Measurements from ENCODE around the gene CENPT.

Gene CENPT

DNA sequence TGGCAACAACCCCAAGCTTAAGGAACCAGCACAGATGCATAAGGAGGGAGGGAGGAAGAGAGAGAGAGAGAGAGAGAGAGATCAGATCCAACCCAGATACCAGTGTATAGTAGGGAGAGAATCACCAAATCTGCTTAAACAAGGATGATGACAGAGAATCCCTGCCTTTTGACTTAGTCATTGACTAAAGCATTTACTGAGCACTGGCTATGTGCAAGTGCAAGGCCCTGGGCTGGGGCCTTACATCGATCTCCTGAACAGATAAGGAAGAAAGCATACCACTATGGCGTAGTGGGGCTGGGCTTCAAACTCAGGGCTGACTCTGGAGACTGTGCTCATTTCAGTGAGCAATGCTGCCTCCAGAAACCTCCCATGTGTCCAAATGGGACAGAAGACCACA is 25.0 kb downstream of the CENPT start:
- no peak overlapping the region for H3K27ac ChIP-seq
- TF ChIP-seq, protein P1, sequence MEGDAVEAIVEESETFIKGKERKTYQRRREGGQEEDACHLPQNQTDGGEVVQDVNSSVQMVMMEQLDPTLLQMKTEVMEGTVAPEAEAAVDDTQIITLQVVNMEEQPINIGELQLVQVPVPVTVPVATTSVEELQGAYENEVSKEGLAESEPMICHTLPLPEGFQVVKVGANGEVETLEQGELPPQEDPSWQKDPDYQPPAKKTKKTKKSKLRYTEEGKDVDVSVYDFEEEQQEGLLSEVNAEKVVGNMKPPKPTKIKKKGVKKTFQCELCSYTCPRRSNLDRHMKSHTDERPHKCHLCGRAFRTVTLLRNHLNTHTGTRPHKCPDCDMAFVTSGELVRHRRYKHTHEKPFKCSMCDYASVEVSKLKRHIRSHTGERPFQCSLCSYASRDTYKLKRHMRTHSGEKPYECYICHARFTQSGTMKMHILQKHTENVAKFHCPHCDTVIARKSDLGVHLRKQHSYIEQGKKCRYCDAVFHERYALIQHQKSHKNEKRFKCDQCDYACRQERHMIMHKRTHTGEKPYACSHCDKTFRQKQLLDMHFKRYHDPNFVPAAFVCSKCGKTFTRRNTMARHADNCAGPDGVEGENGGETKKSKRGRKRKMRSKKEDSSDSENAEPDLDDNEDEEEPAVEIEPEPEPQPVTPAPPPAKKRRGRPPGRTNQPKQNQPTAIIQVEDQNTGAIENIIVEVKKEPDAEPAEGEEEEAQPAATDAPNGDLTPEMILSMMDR (conservative IDR thresholded peaks at IDR 0.05): no peak

DNA sequence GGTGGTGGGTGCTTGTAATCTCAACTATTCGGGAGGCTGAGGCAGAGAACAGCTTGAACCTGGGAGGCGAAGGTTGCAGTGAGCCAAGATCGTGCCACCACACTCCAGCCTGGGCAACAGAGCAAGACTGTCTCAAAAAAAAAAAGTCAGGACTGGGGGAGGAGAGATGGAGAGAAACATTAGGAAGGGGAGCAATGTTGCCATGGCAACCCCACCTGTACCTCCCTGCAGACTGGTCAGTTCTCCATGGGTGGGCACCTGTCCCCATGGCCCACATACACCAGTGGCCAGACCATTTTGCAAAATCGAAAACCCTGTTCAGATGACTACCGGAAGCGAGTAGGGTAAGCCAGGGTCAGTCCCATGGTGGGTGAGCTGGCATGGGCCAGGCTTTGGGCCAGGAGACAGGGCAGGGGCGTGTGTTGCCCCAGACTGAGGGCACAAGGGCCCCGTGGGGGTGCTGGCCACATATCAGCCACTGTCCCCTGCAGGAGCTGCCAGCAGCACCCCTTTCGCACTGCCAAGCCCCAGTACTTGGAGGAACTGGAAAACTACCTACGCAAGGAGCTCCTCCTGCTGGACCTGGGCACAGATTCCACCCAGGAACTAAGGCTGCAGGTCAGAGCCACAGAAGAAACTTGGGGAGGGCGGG is 26.8 kb downstream of the CENPT start:
- H3K27ac ChIP-seq: no peak overlapping the region
- TF ChIP-seq, protein P1 (conservative IDR thresholded peaks at IDR 0.05): no peak

DNA sequence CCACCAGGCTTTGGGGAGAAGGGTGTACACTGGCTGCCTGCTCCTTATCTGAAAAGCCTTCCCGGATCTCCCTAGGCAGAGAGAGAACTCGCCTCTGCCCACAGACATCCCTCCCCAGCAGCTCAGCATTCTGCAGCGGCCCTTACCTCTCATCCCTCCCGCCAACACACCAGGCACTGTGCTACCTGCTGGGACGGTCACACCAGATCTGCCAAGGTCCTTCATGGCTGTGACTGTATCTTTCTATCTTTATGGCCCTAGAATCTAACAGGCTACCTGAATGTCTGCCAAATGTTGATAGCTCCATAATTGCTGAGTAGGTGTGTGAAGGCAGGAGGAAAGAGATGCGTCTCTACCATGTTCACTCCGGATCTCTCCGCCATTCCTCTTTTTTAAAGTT is 32.9 kb downstream of the CENPT start:
- H3K27ac ChIP-seq: 0 out of 2 replicates have a peak overlapping the region, but pooled peaks have one; percentile 2
- TF ChIP-seq, protein P1 (conservative IDR thresholded peaks at IDR 0.05): no peak

DNA sequence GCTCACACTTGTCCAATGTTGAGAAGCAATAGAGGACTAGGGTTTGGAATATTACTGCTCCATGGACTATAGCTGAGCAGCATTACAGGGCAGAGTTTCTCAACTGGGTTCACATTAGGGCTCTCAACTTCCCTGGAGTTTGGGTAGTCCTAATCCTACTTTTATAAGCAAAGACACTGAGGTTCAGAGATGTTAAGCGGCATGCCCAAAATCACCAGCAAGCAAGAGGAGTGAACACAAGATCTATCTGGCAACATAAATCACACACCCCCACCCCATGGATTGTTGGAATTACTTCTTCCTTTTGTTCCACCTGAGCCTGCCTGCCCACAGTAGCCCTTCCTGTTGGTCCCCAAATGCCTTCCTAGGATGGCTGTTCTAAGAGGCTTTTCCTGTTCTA is 35.6 kb downstream of the CENPT start:
- H3K27ac ChIP-seq: no peak overlapping the region
- TF ChIP-seq, protein P1 (conservative IDR thresholded peaks at IDR 0.05): no peak

DNA sequence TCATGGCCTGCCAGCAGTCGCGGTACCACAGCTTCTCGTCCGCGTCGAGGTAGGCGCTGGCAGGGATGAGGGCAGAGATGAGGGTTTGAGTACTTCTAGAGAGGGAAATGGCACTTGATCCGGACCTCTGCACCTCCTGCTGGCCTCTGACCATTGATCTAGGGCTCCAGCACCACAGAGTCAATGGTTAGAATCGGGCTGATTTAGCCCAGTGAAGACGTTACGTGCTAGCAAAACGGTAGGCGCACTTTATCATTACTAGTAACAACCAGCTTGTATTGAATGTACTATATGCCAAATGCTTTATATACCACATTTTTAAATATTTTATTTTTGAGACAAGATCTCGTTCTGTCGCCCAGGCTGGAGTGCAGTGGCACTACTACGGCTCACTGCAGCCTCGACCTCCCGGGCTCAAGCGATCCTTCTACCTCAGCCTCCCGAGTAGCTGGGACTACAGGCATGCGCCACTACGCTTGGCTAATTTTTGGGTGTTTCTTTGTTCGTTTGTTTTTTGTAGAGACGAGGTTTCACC is 40.3 kb downstream of the CENPT start:
- TF ChIP-seq, protein P1 (conservative IDR thresholded peaks at IDR 0.05): no peak
- peak overlapping the region; percentile 76 for H3K27ac ChIP-seq

DNA sequence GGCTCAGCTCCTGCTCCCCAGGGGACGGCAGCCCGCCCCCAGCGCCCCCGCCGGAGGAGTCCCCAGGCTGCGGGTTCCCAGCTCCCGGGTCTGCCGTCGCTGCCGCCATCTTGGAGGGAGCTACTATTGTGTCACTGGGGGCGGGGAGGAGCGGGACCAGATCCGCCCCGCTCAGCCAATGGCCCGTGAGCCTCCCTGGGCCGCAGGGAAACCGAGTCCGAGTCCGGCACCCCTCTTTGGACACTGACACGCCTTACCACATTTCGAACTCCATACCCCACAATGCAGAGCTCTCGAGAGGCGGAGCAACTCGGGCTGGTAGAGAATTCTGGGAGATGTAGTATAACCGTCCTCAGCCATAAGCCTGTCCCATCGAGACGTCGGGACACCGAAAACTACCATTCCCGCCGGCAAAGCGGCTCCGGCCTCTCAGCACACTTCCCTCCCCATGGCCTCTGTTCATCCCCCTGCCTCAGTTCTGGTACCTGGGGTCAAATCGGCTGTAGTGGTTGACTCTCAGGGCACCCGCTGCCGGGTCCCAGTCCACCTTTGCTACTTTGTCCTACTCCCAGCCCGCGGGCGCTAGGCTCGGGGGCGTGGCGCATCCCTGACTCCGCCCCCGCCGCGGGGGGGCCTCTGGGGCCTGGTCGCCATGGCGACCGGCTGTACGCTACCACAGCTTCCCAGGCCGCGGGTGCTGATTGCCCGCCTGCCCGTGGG is 40.9 kb downstream of the CENPT start, which contains the start of the genes RANBP10 and TSNAXIP1:
TSS of gene RANBP10 (minus strand) at position 133 of the 720 bp plus-strand sequence. CDS start at position 109, 24 bp downstream.
TSS of gene TSNAXIP1 (plus strand) at position 462 of the 720 bp plus-strand sequence. CDS start 261 bp downstream, outside the sequence.
- TF ChIP-seq, protein P1 (conservative IDR thresholded peaks at IDR 0.05): no peak
- peak within 1 kb of the TSS; percentile 76 for H3K27ac ChIP-seq

DNA sequence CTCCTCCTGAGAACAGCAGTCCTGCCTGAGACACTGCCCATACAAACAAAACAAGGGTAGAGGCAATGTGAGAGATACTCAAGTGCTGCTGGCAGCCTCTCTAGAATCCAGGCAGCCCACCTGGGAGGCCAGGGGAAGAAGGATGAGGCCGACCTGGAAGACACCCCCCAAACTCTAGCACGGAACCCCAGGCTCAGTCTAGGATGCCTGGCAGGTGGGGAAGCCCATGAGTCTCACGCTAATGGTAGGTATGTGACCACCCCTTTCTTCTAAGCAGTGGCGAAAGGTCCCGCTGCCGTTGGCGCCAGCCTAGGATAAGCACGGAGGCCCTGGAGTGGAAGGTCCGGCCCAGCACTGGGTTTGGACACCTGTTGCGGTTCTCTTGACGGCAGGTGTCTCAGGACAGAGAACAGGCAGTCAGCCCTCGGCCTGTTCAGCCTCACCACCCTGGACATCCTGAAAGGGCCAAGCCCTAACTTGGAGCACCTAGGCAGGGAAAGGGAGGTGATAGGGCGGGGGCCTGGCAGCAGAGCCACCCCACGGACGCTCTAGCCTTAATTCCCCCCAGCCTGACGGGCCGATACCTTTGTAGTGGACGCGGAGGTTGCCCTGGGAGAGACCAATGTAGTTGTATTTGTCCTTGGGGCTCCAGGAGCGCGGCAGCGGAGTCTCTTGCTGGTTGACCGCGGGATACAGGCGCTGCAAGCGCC is 41.6 kb downstream of the CENPT start:
- peak overlapping the region; percentile 76 for H3K27ac ChIP-seq
- TF ChIP-seq, protein P1 (conservative IDR thresholded peaks at IDR 0.05): no peak

Data from VCaP (cell line).